ENCODE measurements around the gene SLC4A3. TPM values are rescaled to one million over a fixed set of nuclear protein-coding genes. Genes with fewer than 3 reads are reported as not detected.

Gene SLC4A3
- total RNA-seq, 1 experiment from 2014 or later = 4.0 TPM

Other genes with a start within 250 kb of the SLC4A3 start
- 25.5 and 56.1 TPM in 2 replicates for gene DNPEP, start 239.7 kb upstream of the SLC4A3 start, total RNA-seq (2014; rRNA removed; shearing (Covaris generic))
- gene DES, start 209.3 kb upstream of the SLC4A3 start, total RNA-seq (2014; rRNA removed; shearing (Covaris generic)) = 0.13 TPM in 1 of 2 replicates, not detected in the other
- gene SPEG, start 192.8 kb upstream of the SLC4A3 start, total RNA-seq (2014; rRNA removed; shearing (Covaris generic)) = 0.44 and 4.2 TPM in 2 replicates
- 40.5 and 47.0 TPM in 2 replicates for gene GMPPA, start 128.7 kb upstream of the SLC4A3 start, total RNA-seq (2014; rRNA removed; shearing (Covaris generic))
- not detected in 2 replicates for gene ASIC4, start 113.1 kb upstream of the SLC4A3 start, total RNA-seq (2014; rRNA removed; shearing (Covaris generic))
- gene CHPF, start 83.8 kb upstream of the SLC4A3 start, total RNA-seq (2014; rRNA removed; shearing (Covaris generic)) = 113 and 125 TPM in 2 replicates
- gene TMEM198, start 83.6 kb upstream of the SLC4A3 start, total RNA-seq (2014; rRNA removed; shearing (Covaris generic)) = 0.03 and 0.37 TPM in 2 replicates
- 53.1 and 55.3 TPM in 2 replicates for gene OBSL1, start 56.1 kb upstream of the SLC4A3 start, total RNA-seq (2014; rRNA removed; shearing (Covaris generic))
- 0.11 TPM in 1 of 2 replicates, not detected in the other for gene INHA, start 55.3 kb upstream of the SLC4A3 start, total RNA-seq (2014; rRNA removed; shearing (Covaris generic))
- gene STK11IP, start 29.8 kb upstream of the SLC4A3 start, total RNA-seq (2014; rRNA removed; shearing (Covaris generic)) = 11.7 and 29.2 TPM in 2 replicates

All from SJSA1 (cell line).